Testis (tissue), 3 donors: Measurements from ENCODE around the gene TECPR2. TPM values are rescaled to one million over a fixed set of nuclear protein-coding genes. Genes with fewer than 3 reads are reported as not detected.
A peak's percentile ranks its signal among the peaks of the same experiment; 100 is the strongest.

Experiments used
- DNase-seq: peaks from one replicate; pipeline ENCODE4 v3.0.0-alpha.2; 2019
- H3K27ac ChIP-seq, 2 donors: fragments of 200-600 bp; sonication (generic); one replicate each; pipeline ENCODE4 v1.5.1; 2019
- H3K27me3 ChIP-seq: fragments of 200-600 bp; sonication (generic); one replicate; pipeline ENCODE4 v1.5.1; 2019
- H3K36me3 ChIP-seq: fragments of 200-600 bp; sonication (generic); one replicate; pipeline ENCODE4 v1.5.1; 2017; ENCODE audit warnings: low read depth; ENCODE audit errors: missing control alignments
- H3K4me1 ChIP-seq: fragments of 200-600 bp; sonication (generic); one replicate; pipeline ENCODE4 v1.5.1; 2019
- H3K4me3 ChIP-seq, 2 donors: fragments of 200-600 bp; sonication (generic); one replicate each; pipeline ENCODE4 v1.5.1; 2017 to 2019
- H3K9me3 ChIP-seq: fragments of 200-600 bp; sonication (generic); one replicate; pipeline ENCODE4 v1.5.1; 2017
- CTCF ChIP-seq, 3 experiments: fragments of 450-650 bp in 2 of 3; fragments of 200-600 bp in 1 of 3; sonication (generic) in 1 of 3; IDR thresholded peaks; one replicate each; pipeline ENCODE4 v1.5.1; 2016 to 2019; ENCODE audit warnings: antibody characterized with exemption in 3 of 3, mild to moderate bottlenecking in 2 of 3, moderate library complexity in 1 of 3
- POLR2A ChIP-seq: fragments of 450-650 bp; IDR thresholded peaks from one replicate; pipeline ENCODE4 v1.6.1; 2017; ENCODE audit warnings: antibody characterized with exemption, mild to moderate bottlenecking, moderate library complexity
- WGBS, 2 donors: methylation state at CpG; one replicate each; pipeline ENCODE4 v1.1.5; 2018; 5-methylcytosine and 5-hydroxymethylcytosine counted together
- intact Hi-C: fragments of 100-400 bp; cut with DNase I; formaldehyde crosslinking; loops from one replicate; pipeline ENCODE4 v1.15.1; 2023; ENCODE audit warnings: low total_unique reads
- polyA plus RNA-seq: library from polyadenylated mRNA; stranded (reverse); fragments of 350-450 nt; fragmentation: Illumina TruSeq; extraction: RNeasy Lipid Tissue Mini Kit (QIAGEN cat#74804); gene quantifications from one replicate; pipeline ENCODE4 v1.2.3, GENCODE V29; 2014; ENCODE audit warnings: low read depth, low replicate concordance; ENCODE audit not compliant: insufficient read depth
- total RNA-seq, 2 donors: library from RNA; depleted of rRNA; stranded (reverse); fragments of >200 nt; gene quantifications; one replicate each; pipeline ENCODE4 v1.2.3, GENCODE V29; 2016

Gene TECPR2
- total and polyA plus RNA-seq, 3 donors from 2014 or later, result 43.4 to 65.9 (median 43.6) TPM

- no peaks in the 10 kb centered on the region for H3K9me3 ChIP-seq
- DNase-seq, result no peak
- no peaks in the 10 kb centered on the region for H3K27me3 ChIP-seq
- no peak overlapping the region for H3K27ac ChIP-seq
- 80 to 85% methylated on average over 6 to 7 of the region's 7 CpGs for WGBS, 2 donors
- H3K36me3 ChIP-seq, result no peaks in the 10 kb centered on the region
- H3K4me1 ChIP-seq, result no peaks in the 10 kb centered on the region
- TF ChIP-seq POLR2A (no peak), CTCF (IDR thresholded peaks at IDR 0.05) (no peak)
- H3K4me3 ChIP-seq, result no peak overlapping the region
- intact Hi-C loops, result no loop called here
Observed at GRCh38 chr14:102344084-102344483, 18.7 kb upstream of the TECPR2 start.

GRCh38 chr14:102344485-102344884 lies 18.3 kb upstream of the TECPR2 start:
- intact Hi-C loops, result no loop called here
- Histone ChIP-seq H3K27ac (no peak overlapping the region), H3K36me3 (no peaks in the 10 kb centered on the region), H3K4me1 (no peaks in the 10 kb centered on the region), H3K9me3 (no peaks in the 10 kb centered on the region), H3K27me3 (no peaks in the 10 kb centered on the region), H3K4me3 (no peak overlapping the region)
- peak; percentile 46 for DNase-seq
- WGBS, 2 donors, result 65 to 66% methylated on average over 5 of the region's 5 CpGs
- TF ChIP-seq POLR2A (no peak), CTCF (IDR thresholded peaks at IDR 0.05) (no peak)

GRCh38 chr14:102345232-102345631 lies 17.5 kb upstream of the TECPR2 start:
- H3K4me3 ChIP-seq, result no peak overlapping the region
- no peaks in the 10 kb centered on the region for H3K27me3 ChIP-seq
- WGBS, 2 donors, result 80 to 88% methylated on average over 2 to 3 of the region's 3 CpGs
- no peaks in the 10 kb centered on the region for H3K4me1 ChIP-seq
- intact Hi-C loops, result no loop called here
- no peak for DNase-seq
- no peaks in the 10 kb centered on the region for H3K36me3 ChIP-seq
- no peak overlapping the region for H3K27ac ChIP-seq
- no peak for TF ChIP-seq POLR2A
- TF ChIP-seq CTCF (IDR thresholded peaks at IDR 0.05), result no peak
- no peaks in the 10 kb centered on the region for H3K9me3 ChIP-seq

GRCh38 chr14:102346645-102347044 lies 16.1 kb upstream of the TECPR2 start:
- Histone ChIP-seq H3K4me1 (no peaks in the 10 kb centered on the region), H3K27ac (no peak overlapping the region), H3K27me3 (no peaks in the 10 kb centered on the region), H3K9me3 (no peaks in the 10 kb centered on the region), H3K36me3 (no peaks in the 10 kb centered on the region), H3K4me3 (no peak overlapping the region)
- no peak for DNase-seq
- TF ChIP-seq POLR2A (no peak), CTCF (IDR thresholded peaks at IDR 0.05) (no peak)
- 93 to 96% methylated on average over 4 of the region's 4 CpGs for WGBS, 2 donors
- intact Hi-C loops, result no loop called here

- Histone ChIP-seq H3K36me3 (no peaks in the 10 kb centered on the region), H3K4me3 (no peak overlapping the region), H3K9me3 (no peaks in the 10 kb centered on the region), H3K27me3 (no peaks in the 10 kb centered on the region), H3K4me1 (no peaks in the 10 kb centered on the region), H3K27ac (no peak overlapping the region)
- intact Hi-C loops, result no loop called here
- 81 to 88% methylated on average over 11 to 16 of the region's 16 CpGs for WGBS, 2 donors
- TF ChIP-seq POLR2A (no peak), CTCF (IDR thresholded peaks at IDR 0.05) (no peak)
- DNase-seq, result no peak
Observed at GRCh38 chr14:102348376-102348775, 14.4 kb upstream of the TECPR2 start.
